HG03064 (cell line): Measurements from ENCODE around the gene SMYD1.

Source experiments
- ATAC-seq: cut with Tn5 transposase; IDR thresholded peaks from one replicate; pipeline ENCODE4 v1.9.1; 2021; ENCODE audit warnings: low read depth; ENCODE audit not compliant: unreplicated experiment

The SMYD1 gene

DNA sequence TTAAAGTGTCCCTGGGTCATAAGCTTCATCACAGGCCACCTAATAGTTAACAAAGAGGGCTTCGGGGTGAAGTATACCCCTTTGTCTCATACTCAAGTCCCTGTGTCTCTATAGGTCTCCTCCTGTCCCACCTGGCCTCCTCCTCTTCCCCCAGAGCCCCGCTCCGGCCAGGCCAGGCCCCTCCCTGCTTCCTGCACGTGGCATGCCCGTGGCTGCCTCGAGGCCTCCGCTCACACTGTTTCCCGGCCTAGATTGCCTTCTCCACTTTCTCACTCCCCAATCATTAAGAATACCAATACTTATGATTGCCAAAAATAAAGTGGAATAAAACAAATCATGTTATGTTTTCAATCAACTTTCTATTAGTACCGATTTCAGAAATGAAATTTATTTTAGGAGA lies 18.8 kb downstream of the SMYD1 start:
- no peak for ATAC-seq

- ATAC-seq, result no peak
These were observed 19.4 kb downstream of the SMYD1 start for GRCh38 chr2:88087073-88087472.

DNA sequence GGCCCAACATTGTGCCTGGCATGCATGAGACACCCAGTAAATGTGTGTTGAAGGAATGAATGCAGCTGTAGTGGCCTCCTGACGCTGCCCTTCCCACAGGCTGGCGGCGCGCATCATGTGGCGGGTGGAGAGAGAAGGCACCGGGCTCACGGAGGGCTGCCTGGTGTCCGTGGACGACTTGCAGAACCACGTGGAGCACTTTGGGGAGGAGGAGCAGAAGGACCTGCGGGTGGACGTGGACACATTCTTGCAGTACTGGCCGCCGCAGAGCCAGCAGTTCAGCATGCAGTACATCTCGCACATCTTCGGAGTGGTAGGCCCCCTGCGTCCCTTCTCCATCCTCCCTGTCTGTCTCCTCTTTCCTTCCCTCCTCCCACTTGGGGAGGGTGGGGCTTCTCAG lies 20.1 kb downstream of the SMYD1 start:
- no peak for ATAC-seq

DNA sequence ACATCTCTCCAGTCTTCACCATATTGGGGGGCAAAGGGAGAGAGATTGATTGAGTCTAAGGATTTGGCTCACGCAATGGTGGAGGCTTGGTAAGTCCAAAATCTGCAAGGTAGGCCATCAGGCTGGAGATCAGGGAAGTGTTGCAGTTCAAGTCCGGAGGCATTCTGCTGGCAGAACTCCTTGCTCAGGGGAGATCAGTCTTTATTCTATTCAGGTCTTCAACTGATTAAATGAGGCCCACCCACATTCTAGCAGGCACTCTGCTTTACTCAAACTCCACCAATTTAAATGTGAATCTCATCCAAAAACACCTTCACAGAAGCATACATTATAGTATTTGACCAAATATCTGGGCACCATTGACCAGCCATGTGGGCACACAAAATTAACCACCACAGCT lies 21.4 kb downstream of the SMYD1 start:
- no peak for ATAC-seq

DNA sequence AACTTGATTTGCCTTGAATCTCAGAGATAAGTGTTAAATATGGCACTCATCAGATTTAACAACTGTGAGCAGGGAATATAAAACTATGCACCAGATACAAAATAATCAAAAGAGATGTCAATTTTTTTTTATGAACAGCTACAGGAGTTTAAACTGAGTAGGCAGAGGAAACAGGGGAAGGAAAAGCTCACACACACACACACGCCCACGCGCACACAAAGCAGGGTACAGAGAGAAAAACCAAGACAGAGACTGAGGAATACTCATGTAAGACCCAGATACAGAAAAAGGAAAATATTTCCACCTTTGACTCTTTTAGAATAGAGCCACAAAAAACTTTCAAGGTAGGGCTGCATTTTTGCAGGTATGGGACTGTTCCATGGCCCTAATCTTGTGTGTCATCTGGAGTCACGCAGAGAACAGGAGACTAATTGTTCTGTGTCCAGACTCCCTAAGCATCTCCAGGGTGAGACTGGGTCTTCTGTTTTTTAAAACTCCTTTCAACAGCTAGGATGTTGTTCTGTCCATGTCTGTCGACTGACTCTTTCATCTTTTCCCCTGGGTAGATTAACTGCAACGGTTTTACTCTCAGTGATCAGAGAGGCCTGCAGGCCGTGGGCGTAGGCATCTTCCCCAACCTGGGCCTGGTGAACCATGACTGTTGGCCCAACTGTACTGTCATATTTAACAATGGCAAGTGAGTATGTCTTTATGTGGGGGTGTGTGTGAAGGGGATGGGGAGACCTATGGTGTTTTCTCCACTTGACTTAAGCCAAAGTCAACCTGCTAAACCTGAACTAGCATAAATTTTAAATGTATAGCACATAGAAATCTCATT lies 23.0 kb downstream of the SMYD1 start:
- ATAC-seq, result no peak

DNA sequence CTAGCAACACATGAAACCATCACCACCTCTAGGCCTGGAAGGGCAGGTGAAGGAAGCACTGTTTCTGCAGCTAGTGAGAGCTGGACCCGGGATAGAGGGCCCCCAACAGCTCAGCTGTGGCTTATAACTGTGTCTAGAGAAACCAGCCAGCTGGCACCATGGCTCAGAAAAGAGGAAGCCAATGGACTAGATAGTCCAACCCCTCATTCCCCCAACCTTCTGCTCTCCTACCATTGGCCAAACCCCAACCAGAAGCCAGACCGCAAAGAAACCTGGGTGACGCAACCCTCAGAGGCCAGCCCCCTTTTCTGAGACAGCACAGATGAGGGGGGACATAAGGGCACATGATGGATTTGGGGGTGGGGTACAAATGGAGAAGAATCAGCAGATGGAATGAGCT lies 24.3 kb downstream of the SMYD1 start:
- no peak for ATAC-seq

DNA sequence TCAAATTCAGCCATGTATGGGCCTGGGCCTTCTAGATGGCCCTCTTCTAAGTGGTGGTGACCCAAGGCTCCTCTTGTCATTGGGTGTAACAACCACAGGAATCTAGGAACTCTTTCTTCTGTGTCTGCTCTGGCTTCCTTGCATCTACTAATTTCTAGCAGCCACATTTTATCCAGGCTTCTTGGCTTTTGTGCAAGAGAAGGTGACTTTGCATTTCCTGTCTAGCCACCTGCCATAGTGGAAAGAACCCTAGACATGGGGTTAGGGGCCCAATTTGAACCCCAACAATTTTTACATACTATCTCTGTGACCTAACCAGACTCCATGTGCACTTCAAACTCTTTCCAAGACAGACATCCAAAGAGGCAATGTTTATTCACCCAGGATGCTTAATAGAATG lies 25.1 kb downstream of the SMYD1 start:
- ATAC-seq, result no peak

GRCh38 chr2:88095022-88095421 lies 27.4 kb downstream of the SMYD1 start:
- ATAC-seq, result no peak

DNA sequence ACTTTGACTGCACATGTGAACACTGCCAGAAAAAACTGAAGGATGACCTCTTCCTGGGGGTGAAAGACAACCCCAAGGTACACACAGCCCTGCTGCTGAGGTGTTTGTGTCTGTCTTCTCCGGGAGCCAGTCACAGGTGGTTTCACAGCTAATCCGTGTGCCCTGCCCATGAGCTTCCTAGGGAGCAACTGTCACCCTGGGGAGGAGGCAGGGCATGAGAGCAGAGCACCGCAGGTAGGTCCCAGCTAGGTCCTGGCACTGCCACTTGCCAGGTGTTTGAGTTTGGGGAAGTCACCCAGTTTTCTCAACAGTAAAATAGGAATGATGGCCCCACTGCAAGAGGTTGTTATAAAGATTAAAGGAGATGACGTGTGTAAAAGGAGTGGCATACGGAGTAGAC lies 29.1 kb downstream of the SMYD1 start:
- ATAC-seq, result no peak

DNA sequence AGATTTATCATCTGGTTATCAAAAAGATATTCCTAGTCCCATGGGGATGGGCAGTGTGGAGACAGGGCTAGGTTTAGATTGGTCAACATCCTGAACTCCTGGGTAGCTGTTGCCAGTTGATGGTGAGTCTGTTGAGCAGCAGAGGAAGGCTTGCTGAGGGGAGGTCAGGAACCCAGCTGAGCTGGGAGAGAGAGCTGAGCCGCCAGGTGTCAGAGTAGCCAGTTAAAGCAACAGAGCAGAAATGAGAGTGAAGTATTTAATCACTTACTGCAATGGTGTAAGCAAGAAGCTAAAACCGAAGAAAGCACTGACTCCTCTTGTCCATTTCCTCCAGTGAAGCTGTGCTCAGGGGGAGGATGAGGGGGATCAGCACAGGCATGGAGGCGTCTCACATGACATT lies 29.6 kb downstream of the SMYD1 start:
- ATAC-seq, result no peak

DNA sequence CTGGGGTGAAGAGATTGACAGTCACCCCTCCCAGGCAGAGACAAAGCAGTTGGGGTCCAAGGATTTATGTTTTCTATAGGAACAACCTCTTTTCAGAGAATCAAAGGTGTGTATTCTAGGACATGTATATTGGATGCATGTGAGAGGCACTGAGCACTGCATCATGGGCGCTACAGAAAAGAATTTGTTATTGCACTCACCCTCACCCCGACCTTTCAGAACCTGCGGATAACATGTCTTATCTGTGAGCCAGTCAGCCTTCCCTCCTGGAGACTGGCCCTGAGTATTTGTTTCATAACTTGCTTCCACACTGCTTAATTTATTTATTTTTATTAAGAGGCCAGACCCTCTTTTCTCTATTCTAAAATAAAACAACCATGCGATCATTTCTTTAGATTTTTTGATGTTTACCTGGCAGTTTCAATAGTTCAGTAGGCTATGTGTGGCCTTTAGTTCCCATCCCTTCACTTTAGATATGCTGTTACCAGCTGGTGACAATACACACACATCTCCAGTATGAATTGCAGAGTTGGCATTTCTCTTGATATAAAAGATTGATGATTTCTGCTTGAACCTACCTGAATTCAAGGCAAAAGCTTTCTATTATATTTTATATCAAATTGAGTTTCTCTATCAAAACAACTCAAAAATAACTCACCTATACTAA lies 30.4 kb downstream of the SMYD1 start:
- no peak for ATAC-seq

DNA sequence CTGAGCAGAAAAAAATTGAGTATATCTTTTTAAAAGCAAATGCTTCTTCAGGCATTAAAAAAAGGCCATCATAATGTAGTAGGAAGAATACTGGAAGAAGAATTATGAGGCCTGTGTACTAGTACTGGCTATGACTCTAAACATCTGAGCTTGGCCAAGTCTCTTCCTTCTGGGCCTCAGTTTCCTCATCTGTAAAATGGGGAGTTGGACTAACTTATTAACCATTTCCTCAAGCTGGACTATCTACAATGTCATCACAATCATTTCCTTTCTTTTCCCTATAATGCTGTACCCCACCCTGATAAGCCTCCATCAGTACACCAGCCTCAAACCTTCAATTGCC lies 30.9 kb downstream of the SMYD1 start:
- no peak for ATAC-seq

- ATAC-seq, result no peak
These were observed 32.3 kb downstream of the SMYD1 start for GRCh38 chr2:88099798-88100488.

- no peak for ATAC-seq
These were observed 32.8 kb downstream of the SMYD1 start for GRCh38 chr2:88100489-88100858.

DNA sequence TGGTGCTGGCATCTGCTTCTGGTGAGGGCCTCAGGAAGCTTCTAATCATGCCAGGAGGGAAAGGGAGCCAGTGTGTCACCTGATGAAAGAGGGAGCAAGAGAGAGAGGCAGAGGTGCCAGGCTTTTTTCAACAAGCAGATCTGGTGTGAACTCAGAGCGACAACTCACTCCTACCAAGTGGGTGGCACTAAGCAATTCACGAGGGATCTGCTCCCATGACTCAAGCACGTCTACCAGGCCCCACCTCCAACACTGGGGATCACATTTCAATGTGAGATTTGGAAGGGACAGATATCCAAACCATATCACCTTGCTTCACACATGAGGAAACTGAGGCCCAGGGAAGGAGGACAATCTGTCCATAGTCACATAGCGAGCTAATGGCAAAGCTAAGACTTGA lies 41.2 kb downstream of the SMYD1 start:
- ATAC-seq, result no peak

- no peak for ATAC-seq
These were observed 43.2 kb downstream of the SMYD1 start for GRCh38 chr2:88110830-88111229.

DNA sequence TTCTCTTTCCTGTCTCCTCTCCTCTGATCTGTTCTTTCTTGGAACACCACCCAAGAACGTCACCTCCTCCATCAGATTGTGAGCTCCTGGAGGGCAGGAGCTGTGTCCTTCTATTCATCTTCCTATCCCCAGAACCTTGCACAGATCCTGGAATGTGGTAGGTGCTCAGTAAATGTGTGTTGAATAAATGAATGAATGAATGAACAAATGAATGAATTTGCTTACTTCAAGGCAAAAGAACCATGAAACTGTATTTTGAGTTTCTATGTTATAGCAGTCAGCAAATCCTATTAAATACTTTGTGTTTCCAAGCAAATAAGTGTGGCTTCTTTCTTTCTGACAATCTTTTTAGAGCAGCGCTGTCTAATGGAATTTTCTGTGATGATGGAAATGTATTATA lies 45.4 kb downstream of the SMYD1 start:
- ATAC-seq, result no peak

DNA sequence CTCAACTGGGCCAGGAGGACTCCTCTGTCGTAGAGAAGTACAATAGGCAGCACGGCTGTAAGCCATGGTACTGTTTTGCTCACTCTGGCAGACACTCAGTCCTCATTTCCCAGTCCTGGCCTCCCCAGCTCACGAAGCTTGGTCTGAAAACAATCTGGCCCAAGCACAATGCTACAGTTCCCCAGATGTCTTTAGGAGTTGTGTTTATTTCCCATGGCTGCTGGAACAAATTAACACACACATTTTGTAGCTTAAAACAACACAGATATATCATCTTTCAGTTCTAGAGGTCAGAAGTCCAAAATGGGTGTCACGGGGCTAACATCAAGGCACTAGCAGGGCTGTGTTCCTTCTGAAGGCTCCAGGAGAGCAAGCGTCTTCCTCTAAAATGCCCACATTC lies 47.3 kb downstream of the SMYD1 start:
- ATAC-seq, result no peak

DNA sequence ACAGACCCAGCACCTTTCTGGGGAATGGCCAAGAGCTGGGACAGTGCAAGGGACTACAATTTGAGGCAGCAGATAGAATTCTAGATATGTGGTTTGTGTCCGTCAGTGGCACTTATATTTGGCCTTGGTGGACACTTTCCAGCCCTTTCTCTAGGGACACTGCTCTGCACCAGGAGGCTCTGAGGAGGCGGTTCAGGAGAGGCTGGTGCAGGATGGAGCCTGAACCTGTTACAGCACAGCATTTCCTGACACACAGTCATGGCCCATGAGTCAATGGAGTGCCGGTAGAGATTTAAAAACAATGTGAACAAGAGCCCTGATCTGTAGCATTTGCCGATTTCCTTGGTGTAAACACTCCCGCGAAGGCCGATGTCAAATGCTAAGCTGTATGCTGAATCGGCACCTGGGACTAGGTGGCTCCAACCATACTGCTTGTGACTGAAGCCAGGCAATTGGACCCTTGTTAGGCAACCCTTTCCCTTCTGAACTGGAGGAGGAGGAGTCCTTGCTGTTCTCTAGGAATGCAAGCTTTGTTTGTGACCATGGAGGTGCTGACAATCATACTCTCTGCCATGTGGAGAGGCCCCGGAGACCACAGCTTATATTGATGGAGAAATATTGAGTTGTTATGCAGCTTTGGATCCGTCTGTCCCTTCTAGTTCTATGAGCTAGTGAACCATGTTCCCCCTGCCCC lies 48.3 kb downstream of the SMYD1 start:
- ATAC-seq, result no peak

GRCh38 chr2:88116669-88117432 lies 49.2 kb downstream of the SMYD1 start:
- no peak for ATAC-seq

GRCh38 chr2:88117973-88118372 lies 50.3 kb downstream of the SMYD1 start:
- no peak for ATAC-seq
